HEK293T (cell line): Measurements from ENCODE around the gene TMEM91.

Experiments
- CTCF ChIA-PET: fragments of 350-600 bp; formaldehyde crosslinking; extraction: SDS; loops from one replicate; lab custom pipeline; 2021; ENCODE audit warnings: antibody characterized with exemption, inconsistent platforms; lab: Yijun Ruan, JAX
- POLR2A ChIA-PET: fragments of 350-600 bp; formaldehyde crosslinking; extraction: SDS; loops from one replicate; lab custom pipeline; 2020; ENCODE audit warnings: antibody characterized with exemption, inconsistent platforms; lab: Yijun Ruan, JAX
- DNase-seq: peaks from one replicate; pipeline ENCODE4 v3.0.0; 2012; ENCODE audit warnings: mixed read lengths; ENCODE audit errors: extremely low spot score
- ARNT ChIP-seq: fragments of 450-650 bp; IDR thresholded peaks from 2 replicates; pipeline ENCODE4 v1.6.1; 2017; ENCODE audit warnings: mild to moderate bottlenecking
- BHLHE40 ChIP-seq: fragments of 450-650 bp; IDR thresholded peaks from 2 replicates; pipeline ENCODE4 v1.6.1; 2016; ENCODE audit warnings: mild to moderate bottlenecking, moderate library complexity, borderline replicate concordance
- CTBP1 ChIP-seq: fragments of 450-650 bp; IDR thresholded peaks from 2 replicates; pipeline ENCODE4 v1.6.1; 2016; ENCODE audit warnings: borderline replicate concordance
- ELF4 ChIP-seq: fragments of 450-650 bp; IDR thresholded peaks from 2 replicates; pipeline ENCODE4 v1.6.1; 2017; ENCODE audit warnings: antibody characterized with exemption
- FOXA1 ChIP-seq: fragments of 450-650 bp; IDR thresholded peaks from 2 replicates; pipeline ENCODE4 v1.6.1; 2016; ENCODE audit warnings: mild to moderate bottlenecking
- FOXK2 ChIP-seq: fragments of 450-650 bp; IDR thresholded peaks from 2 replicates; pipeline ENCODE4 v1.6.1; 2016; ENCODE audit warnings: mild to moderate bottlenecking
- FOXM1 ChIP-seq: fragments of 450-650 bp; IDR thresholded peaks from 2 replicates; pipeline ENCODE4 v1.6.1; 2017; ENCODE audit warnings: mild to moderate bottlenecking, borderline replicate concordance
- HDGF ChIP-seq: fragments of 450-650 bp; IDR thresholded peaks from 2 replicates; pipeline ENCODE4 v1.6.1; 2017; ENCODE audit warnings: antibody characterized with exemption, borderline replicate concordance
- L3MBTL2 ChIP-seq: fragments of 450-650 bp; conservative IDR thresholded peaks from 2 replicates; pipeline ENCODE4 v1.6.1; 2016; ENCODE audit warnings: mild to moderate bottlenecking
- LEF1 ChIP-seq: fragments of 450-650 bp; IDR thresholded peaks from 2 replicates; pipeline ENCODE4 v1.6.1; 2017; ENCODE audit warnings: mild to moderate bottlenecking, borderline replicate concordance
- NFRKB ChIP-seq: fragments of 450-650 bp; IDR thresholded peaks from 2 replicates; pipeline ENCODE4 v1.6.1; 2016; ENCODE audit warnings: mild to moderate bottlenecking, moderate library complexity
- PKNOX1 ChIP-seq: fragments of 450-650 bp; IDR thresholded peaks from 2 replicates; pipeline ENCODE4 v1.6.1; 2016
- SP1 ChIP-seq: fragments of 450-650 bp; IDR thresholded peaks from 2 replicates; pipeline ENCODE4 v1.6.1; 2017
- SUZ12 ChIP-seq: fragments of 450-650 bp; IDR thresholded peaks from 2 replicates; pipeline ENCODE4 v1.6.1; 2016; ENCODE audit warnings: mild to moderate bottlenecking
- TARDBP ChIP-seq: fragments of 450-650 bp; IDR thresholded peaks from 2 replicates; pipeline ENCODE4 v1.6.1; 2016
- ZNF384 ChIP-seq: fragments of 450-650 bp; IDR thresholded peaks from 2 replicates; pipeline ENCODE4 v1.6.1; 2016

TMEM91 gene

GRCh38 chr19:41330481-41330880, 45.9 kb upstream of the TMEM91 start:
- DNase-seq, result no peak
- no peak for TF ChIP-seq BHLHE40
- no peak for TF ChIP-seq ELF4
- TF ChIP-seq L3MBTL2, result no peak
- TF ChIP-seq FOXM1, result no peak
- TF ChIP-seq PKNOX1, result no peak
- TF ChIP-seq FOXA1, result no peak
- TF ChIP-seq SUZ12, result no peak
- no peak for TF ChIP-seq SP1
- TF ChIP-seq CTBP1, result no peak
- no peak for TF ChIP-seq NFRKB
- ChIA-PET CTCF (no interaction called here), POLR2A (no interaction called here)

- TF ChIP-seq TARDBP (no peak), HDGF (no peak), FOXA1 (no peak), FOXK2 (no peak), L3MBTL2 (no peak), SP1 (no peak), ARNT (no peak), ZNF384 (no peak), PKNOX1 (no peak)
- DNase-seq, result no peak
- ChIA-PET CTCF (no interaction called here), POLR2A (no interaction called here)
These were observed 45.2 kb upstream of the TMEM91 start for GRCh38 chr19:41330946-41331678.

- DNase-seq, result no peak
- ChIA-PET POLR2A (no interaction called here), CTCF (no interaction called here)
- TF ChIP-seq ELF4 (no peak), HDGF (no peak), CTBP1 (no peak), TARDBP (no peak), LEF1 (no peak), FOXA1 (no peak), ARNT (no peak), SUZ12 (no peak), PKNOX1 (no peak), FOXK2 (no peak)
These were observed 44.3 kb upstream of the TMEM91 start for GRCh38 chr19:41332000-41332399.

GRCh38 chr19:41332468-41332867, 43.9 kb upstream of the TMEM91 start:
- CTCF ChIA-PET, result no interaction called here
- POLR2A ChIA-PET, result no interaction called here
- DNase-seq, result no peak
- TF ChIP-seq ELF4, result no peak
- no peak for TF ChIP-seq FOXK2
- no peak for TF ChIP-seq FOXA1
- no peak for TF ChIP-seq SP1
- no peak for TF ChIP-seq FOXM1
- no peak for TF ChIP-seq ZNF384
- no peak for TF ChIP-seq TARDBP
- no peak for TF ChIP-seq HDGF
- no peak for TF ChIP-seq BHLHE40
- TF ChIP-seq PKNOX1, result no peak
- no peak for TF ChIP-seq SUZ12
- no peak for TF ChIP-seq NFRKB
- TF ChIP-seq CTBP1, result no peak
- no peak for TF ChIP-seq ARNT
- no peak for TF ChIP-seq L3MBTL2
- TF ChIP-seq LEF1, result no peak

- CTCF ChIA-PET, result no interaction called here
- TF ChIP-seq HDGF (no peak), FOXA1 (no peak), NFRKB (no peak), ELF4 (no peak), LEF1 (no peak), SP1 (no peak), CTBP1 (no peak), ZNF384 (no peak), SUZ12 (no peak), PKNOX1 (no peak), FOXK2 (no peak), FOXM1 (no peak)
- no peak for DNase-seq
- POLR2A ChIA-PET, result interaction anchor here (2.1 kb wide), 1 partner anchor 18 kb away, joined by 5 read pairs; no protein-coding TSS in a partner anchor
These were observed 41.5 kb upstream of the TMEM91 start for GRCh38 chr19:41334793-41335192.
